Measurements from ENCODE around the gene CCDC71L.

The CCDC71L gene

DNA sequence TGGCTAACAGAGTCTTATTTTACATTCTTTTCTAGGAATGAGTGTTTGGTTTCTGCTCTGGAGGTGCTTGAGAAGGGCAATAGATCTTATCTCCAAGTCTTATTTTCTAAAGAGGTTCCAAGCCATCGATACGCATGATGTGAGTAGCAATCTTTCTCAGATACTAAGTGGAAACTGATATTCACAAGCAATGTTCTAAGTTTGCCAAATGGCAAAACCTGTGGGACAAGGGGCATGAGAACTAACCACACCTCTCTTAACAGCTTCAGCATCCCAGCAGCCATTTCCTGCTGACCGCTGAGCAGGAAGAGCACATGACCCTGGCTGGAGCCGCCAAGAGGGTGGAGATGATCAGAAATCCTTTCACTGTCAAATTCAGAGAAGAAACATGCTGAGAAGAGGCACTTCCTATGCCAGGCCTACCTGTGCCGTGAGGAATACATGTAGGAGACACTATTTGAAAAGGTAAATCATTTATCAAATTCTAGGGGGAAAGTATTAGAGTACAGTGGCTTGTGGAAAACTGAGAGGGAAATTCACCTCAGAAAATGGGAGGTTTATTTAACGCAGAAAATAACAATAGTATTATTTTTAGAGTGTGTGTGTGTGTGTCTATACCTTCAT, 35.2 kb downstream of the CCDC71L start:
- no peaks in the 10 kb centered on the region for H3K36me3 ChIP-seq
- H3K4me3 ChIP-seq: no peak overlapping the region
- H3K9ac ChIP-seq: no peak overlapping the region
- no peak for TF ChIP-seq Cebpa-rat (IDR thresholded peaks at IDR 0.05)
- H3K9me3 ChIP-seq: peaks cover 27% of the 10 kb centered on the region
- H3K27ac ChIP-seq: no peak overlapping the region
- H3K27me3 ChIP-seq: no peaks in the 10 kb centered on the region
- H3K4me1 ChIP-seq: no peaks in the 10 kb centered on the region
- H3K4me2 ChIP-seq: no peak overlapping the region
- H4K20me1 ChIP-seq: no peaks in the 10 kb centered on the region

GRCh38 chr7:106623853-106624252, 37.1 kb downstream of the CCDC71L start:
- no peak for TF ChIP-seq Cebpa-rat (IDR thresholded peaks at IDR 0.05)
- no peaks in the 10 kb centered on the region for H4K20me1 ChIP-seq
- no peak overlapping the region for H3K27ac ChIP-seq
- no peak overlapping the region for H3K4me3 ChIP-seq
- no peak overlapping the region for H3K4me2 ChIP-seq
- H3K27me3 ChIP-seq: no peaks in the 10 kb centered on the region
- H3K9me3 ChIP-seq: peaks cover 27% of the 10 kb centered on the region
- no peak overlapping the region for H3K9ac ChIP-seq
- no peaks in the 10 kb centered on the region for H3K4me1 ChIP-seq
- no peaks in the 10 kb centered on the region for H3K36me3 ChIP-seq

- TF ChIP-seq Cebpa-rat (IDR thresholded peaks at IDR 0.05): no peak
- no peaks in the 10 kb centered on the region for H4K20me1 ChIP-seq
- no peak overlapping the region for H3K27ac ChIP-seq
- no peaks in the 10 kb centered on the region for H3K36me3 ChIP-seq
- peaks cover 27% of the 10 kb centered on the region for H3K9me3 ChIP-seq
- no peaks in the 10 kb centered on the region for H3K4me1 ChIP-seq
- H3K4me2 ChIP-seq: no peak overlapping the region
- H3K27me3 ChIP-seq: no peaks in the 10 kb centered on the region
- no peak overlapping the region for H3K4me3 ChIP-seq
- no peak overlapping the region for H3K9ac ChIP-seq
These were observed 37.7 kb downstream of the CCDC71L start for GRCh38 chr7:106623315-106623660.

GRCh38 chr7:106622654-106623314, 38.2 kb downstream of the CCDC71L start:
- Histone ChIP-seq H3K36me3 (no peaks in the 10 kb centered on the region), H3K4me2 (no peak overlapping the region), H4K20me1 (no peaks in the 10 kb centered on the region), H3K27ac (no peak overlapping the region), H3K27me3 (no peaks in the 10 kb centered on the region), H3K9ac (no peak overlapping the region), H3K4me1 (no peaks in the 10 kb centered on the region), H3K9me3 (peaks cover 27% of the 10 kb centered on the region), H3K4me3 (no peak overlapping the region)
- no peak for TF ChIP-seq Cebpa-rat (IDR thresholded peaks at IDR 0.05)

- H3K9me3 ChIP-seq: peaks cover 27% of the 10 kb centered on the region
- H3K4me2 ChIP-seq: no peak overlapping the region
- H3K9ac ChIP-seq: no peak overlapping the region
- H3K4me3 ChIP-seq: no peak overlapping the region
- no peaks in the 10 kb centered on the region for H3K27me3 ChIP-seq
- no peak for TF ChIP-seq Cebpa-rat (IDR thresholded peaks at IDR 0.05)
- H4K20me1 ChIP-seq: no peaks in the 10 kb centered on the region
- no peaks in the 10 kb centered on the region for H3K4me1 ChIP-seq
- no peaks in the 10 kb centered on the region for H3K36me3 ChIP-seq
- no peak overlapping the region for H3K27ac ChIP-seq
These were observed 39.4 kb downstream of the CCDC71L start for GRCh38 chr7:106621393-106622132.

- Histone ChIP-seq H3K27me3 (no peaks in the 10 kb centered on the region), H3K4me1 (no peaks in the 10 kb centered on the region), H3K4me2 (no peak overlapping the region), H3K9me3 (peaks cover 27% of the 10 kb centered on the region), H3K4me3 (no peak overlapping the region), H3K36me3 (no peaks in the 10 kb centered on the region), H4K20me1 (no peaks in the 10 kb centered on the region), H3K9ac (no peak overlapping the region), H3K27ac (no peak overlapping the region)
- TF ChIP-seq Cebpa-rat (IDR thresholded peaks at IDR 0.05): no peak
These were observed 40.3 kb downstream of the CCDC71L start for GRCh38 chr7:106620676-106621075.

- Histone ChIP-seq H3K4me3 (no peak overlapping the region), H3K4me2 (no peak overlapping the region), H3K36me3 (no peaks in the 10 kb centered on the region), H3K27me3 (no peaks in the 10 kb centered on the region), H4K20me1 (no peaks in the 10 kb centered on the region), H3K4me1 (no peaks in the 10 kb centered on the region), H3K27ac (no peak overlapping the region), H3K9me3 (peaks cover 27% of the 10 kb centered on the region), H3K9ac (no peak overlapping the region)
- TF ChIP-seq Cebpa-rat (IDR thresholded peaks at IDR 0.05): no peak
These were observed 40.9 kb downstream of the CCDC71L start for GRCh38 chr7:106620034-106620433.

DNA sequence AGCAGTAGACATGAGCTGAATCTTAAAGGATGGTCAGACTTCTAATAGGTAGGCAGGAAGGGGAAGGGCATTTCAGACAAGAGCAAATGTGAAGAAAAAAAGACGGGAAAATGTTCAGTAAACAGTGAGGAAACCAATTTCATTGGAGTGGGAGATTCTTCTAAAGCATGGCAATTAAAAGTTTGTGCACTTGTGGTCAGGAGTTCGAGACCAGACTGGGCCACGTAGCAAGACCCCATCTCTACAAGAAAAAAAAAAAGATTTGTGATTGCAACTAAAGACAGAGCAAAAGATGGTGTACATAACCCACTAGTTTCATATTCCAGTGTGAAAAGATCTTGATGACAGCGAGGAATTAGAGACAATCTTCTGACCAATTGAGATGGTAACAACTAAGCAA, 41.7 kb downstream of the CCDC71L start:
- Histone ChIP-seq H4K20me1 (no peaks in the 10 kb centered on the region), H3K4me3 (no peak overlapping the region), H3K4me2 (no peak overlapping the region), H3K9ac (no peak overlapping the region), H3K4me1 (no peaks in the 10 kb centered on the region), H3K9me3 (peaks cover 27% of the 10 kb centered on the region), H3K27me3 (no peaks in the 10 kb centered on the region), H3K27ac (no peak overlapping the region), H3K36me3 (no peaks in the 10 kb centered on the region)
- no peak for TF ChIP-seq Cebpa-rat (IDR thresholded peaks at IDR 0.05)

DNA sequence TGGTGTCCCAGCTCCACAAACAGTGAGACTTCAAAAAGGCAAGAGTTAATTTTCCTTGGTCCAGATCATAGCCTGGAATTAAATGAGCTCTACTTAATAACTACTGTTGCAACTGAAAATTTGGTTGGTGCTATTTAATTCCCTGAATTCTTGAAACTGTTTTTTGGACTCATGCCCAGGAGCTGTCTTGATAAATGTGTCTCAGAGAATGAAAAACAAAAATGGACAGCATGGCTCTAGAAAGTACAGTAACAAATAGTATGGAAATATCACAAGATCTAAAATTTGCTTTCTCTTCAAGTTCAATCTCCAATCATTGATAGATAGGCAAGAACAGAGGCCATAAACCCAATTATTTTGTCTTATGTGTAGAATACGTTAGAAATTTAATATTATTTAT, 42.5 kb downstream of the CCDC71L start:
- Histone ChIP-seq H3K9ac (no peak overlapping the region), H3K4me1 (no peaks in the 10 kb centered on the region), H3K36me3 (no peaks in the 10 kb centered on the region), H3K27me3 (no peaks in the 10 kb centered on the region), H3K4me2 (no peak overlapping the region), H3K27ac (no peak overlapping the region), H3K4me3 (no peak overlapping the region), H3K9me3 (peaks cover 27% of the 10 kb centered on the region), H4K20me1 (no peaks in the 10 kb centered on the region)
- TF ChIP-seq Cebpa-rat (IDR thresholded peaks at IDR 0.05): no peak

- Histone ChIP-seq H3K27ac (no peak overlapping the region), H3K4me1 (no peaks in the 10 kb centered on the region), H3K9me3 (peaks cover 21% of the 10 kb centered on the region), H3K27me3 (no peaks in the 10 kb centered on the region), H3K36me3 (no peaks in the 10 kb centered on the region), H3K9ac (no peak overlapping the region), H3K4me3 (no peak overlapping the region), H3K4me2 (no peak overlapping the region), H4K20me1 (no peaks in the 10 kb centered on the region)
- TF ChIP-seq Cebpa-rat (IDR thresholded peaks at IDR 0.05): no peak
These were observed 43.1 kb downstream of the CCDC71L start for GRCh38 chr7:106617860-106618259.
